Ishikawa (cell line): ENCODE results near the gene CALN1.

Source experiments
- CREB1 ChIP-seq: IDR thresholded peaks from 2 replicates; pipeline ENCODE4 v1.6.1; 2012; ENCODE audit warnings: low read depth
- YY1 ChIP-seq: IDR thresholded peaks from 2 replicates; pipeline ENCODE4 v1.6.1; 2012; ENCODE audit warnings: low read depth
- TF ChIP-seq, protein P1 (sequence below): IDR thresholded peaks from 2 replicates; pipeline ENCODE4 v1.6.1; 2012

DNA sequence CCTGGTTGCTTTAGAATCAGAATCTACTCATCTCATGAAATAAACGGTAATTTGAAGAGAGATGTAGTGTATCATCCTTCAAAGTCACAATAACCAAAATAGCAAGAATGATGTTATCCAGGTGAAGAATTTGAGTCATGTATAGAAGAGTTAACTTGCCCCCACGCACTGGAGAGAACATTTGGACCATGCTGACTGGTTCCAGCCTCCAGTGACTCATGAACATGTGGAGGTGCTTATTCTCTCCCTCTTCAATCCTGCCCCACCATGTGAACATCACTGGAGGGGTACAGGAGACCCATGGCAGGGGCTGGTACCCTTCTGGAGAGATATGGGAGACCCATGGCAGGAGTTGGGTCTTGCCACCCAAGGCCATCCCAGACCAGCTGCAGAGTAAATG, 427.8 kb downstream of the CALN1 start:
- TF ChIP-seq CREB1 (no peak), YY1 (no peak)
- TF ChIP-seq, protein P1, sequence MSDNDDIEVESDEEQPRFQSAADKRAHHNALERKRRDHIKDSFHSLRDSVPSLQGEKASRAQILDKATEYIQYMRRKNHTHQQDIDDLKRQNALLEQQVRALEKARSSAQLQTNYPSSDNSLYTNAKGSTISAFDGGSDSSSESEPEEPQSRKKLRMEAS, result no peak
